WTC11 (cell line): ENCODE data around the gene TMEM86B. TPM values are rescaled to one million over a fixed set of nuclear protein-coding genes. Genes with fewer than 3 reads are reported as not detected.
A peak's percentile ranks its signal among the peaks of the same experiment; 100 is the strongest.

Experiments used
- ATAC-seq: fragments of 200-7000 bp; cut with Tn5 transposase; 2 replicates; pipeline ENCODE4 v1.10.0; 2021; ENCODE audit warnings: mild to moderate bottlenecking, moderate library complexity
- CTCF ChIA-PET: fragments of 300-600 bp; sonication (Branson Sonifier 250); formaldehyde crosslinking; loops from one replicate; lab custom pipeline; 2021; ENCODE audit warnings: antibody characterized with exemption; lab: Charles Lee
- POLR2A ChIA-PET: fragments of 350-600 bp; sonication (Branson Sonifier 250); formaldehyde crosslinking; loops from one replicate; lab custom pipeline; 2021; ENCODE audit warnings: antibody characterized with exemption; lab: Charles Lee
- DNase-seq: peaks from one replicate; pipeline ENCODE4 v3.0.0; 2021; ENCODE audit warnings: low spot score
- H3K27ac Mint-ChIP-seq: 2 replicates; pipeline ENCODE4 v1.8.0; 2021; ENCODE audit warnings: mixed read lengths
- H3K27me3 Mint-ChIP-seq: 2 replicates; pipeline ENCODE4 v1.8.0; 2021; ENCODE audit warnings: low read depth, mild to moderate bottlenecking, moderate library complexity, mixed read lengths
- H3K36me3 Mint-ChIP-seq: 2 replicates; pipeline ENCODE4 v1.8.0; 2021; ENCODE audit warnings: mixed read lengths
- H3K4me1 Mint-ChIP-seq: 2 replicates; pipeline ENCODE4 v1.8.0; 2022; ENCODE audit warnings: mixed read lengths
- H3K4me3 Mint-ChIP-seq: 2 replicates; pipeline ENCODE4 v1.8.0; 2021; ENCODE audit warnings: mild to moderate bottlenecking, moderate library complexity, mixed read lengths
- H3K9me3 Mint-ChIP-seq: 2 replicates; pipeline ENCODE4 v1.8.0; 2021; ENCODE audit warnings: mixed read lengths
- CBFB ChIP-seq: sonication (generic); formaldehyde crosslinking; IDR thresholded peaks from 2 replicates; pipeline ENCODE4 v1.8.1; 2022; ENCODE audit warnings: mild to moderate bottlenecking, low read depth, missing genetic modification reagents
- CREB1 ChIP-seq: sonication (generic); formaldehyde crosslinking; IDR thresholded peaks from 2 replicates; pipeline ENCODE4 v1.8.0; 2023; ENCODE audit warnings: mild to moderate bottlenecking, missing genetic modification reagents
- CREM ChIP-seq: sonication (generic); formaldehyde crosslinking; IDR thresholded peaks from 2 replicates; pipeline ENCODE4 v1.8.1; 2022; ENCODE audit warnings: mild to moderate bottlenecking, missing genetic modification reagents, moderate library complexity
- EMX1 ChIP-seq: fragments of 250-450 bp; sonication (Bioruptor Pico); IDR thresholded peaks from 2 replicates; pipeline ENCODE4 v1.8.0; 2021; ENCODE audit warnings: mild to moderate bottlenecking
- NFE2L1 ChIP-seq: sonication (generic); formaldehyde crosslinking; IDR thresholded peaks from 2 replicates; pipeline ENCODE4 v1.8.1; 2023; ENCODE audit warnings: missing genetic modification reagents
- NFYB ChIP-seq: sonication (generic); formaldehyde crosslinking; conservative IDR thresholded peaks from 2 replicates; pipeline ENCODE4 v1.8.0; 2022; ENCODE audit warnings: low read depth, missing genetic modification reagents
- NR3C1 ChIP-seq: sonication (generic); formaldehyde crosslinking; conservative IDR thresholded peaks from 2 replicates; pipeline ENCODE4 v1.8.1; 2023; ENCODE audit warnings: low read depth, mild to moderate bottlenecking, missing genetic modification reagents
- RELA ChIP-seq: sonication (generic); formaldehyde crosslinking; IDR thresholded peaks from 2 replicates; pipeline ENCODE4 v1.8.1; 2022; ENCODE audit warnings: missing genetic modification reagents, mild to moderate bottlenecking, borderline replicate concordance
- SMAD4 ChIP-seq: sonication (generic); formaldehyde crosslinking; IDR thresholded peaks from 2 replicates; pipeline ENCODE4 v1.8.0; 2022; ENCODE audit warnings: mild to moderate bottlenecking, missing genetic modification reagents
- TEAD4 ChIP-seq: sonication (generic); formaldehyde crosslinking; IDR thresholded peaks from 2 replicates; pipeline ENCODE4 v1.8.0; 2022; ENCODE audit warnings: mild to moderate bottlenecking, missing genetic modification reagents
- ZNF121 ChIP-seq: sonication (generic); formaldehyde crosslinking; IDR thresholded peaks from 2 replicates; pipeline ENCODE4 v1.8.0; 2023; ENCODE audit warnings: missing genetic modification reagents
- total RNA-seq: library from RNA; stranded (reverse); gene quantifications from 3 replicates; pipeline ENCODE4 v1.2.3, GENCODE V29; 2021
- TF ChIP-seq, protein P1 (sequence below): sonication (generic); formaldehyde crosslinking; IDR thresholded peaks from 2 replicates; pipeline ENCODE4 v1.8.0; 2023; ENCODE audit warnings: missing genetic modification reagents, mild to moderate bottlenecking, borderline replicate concordance
- TF ChIP-seq, protein P2 (sequence below): sonication (generic); formaldehyde crosslinking; IDR thresholded peaks from 2 replicates; pipeline ENCODE4 v1.8.1; 2022; ENCODE audit warnings: missing genetic modification reagents, borderline replicate concordance
- TF ChIP-seq, protein P3 (sequence below): sonication (generic); formaldehyde crosslinking; IDR thresholded peaks from 2 replicates; pipeline ENCODE4 v1.8.1; 2023; ENCODE audit warnings: mild to moderate bottlenecking, missing genetic modification reagents, moderate library complexity
- TF ChIP-seq, protein P4 (sequence below): sonication (generic); formaldehyde crosslinking; IDR thresholded peaks from 2 replicates; pipeline ENCODE4 v1.8.0; 2022; ENCODE audit warnings: mild to moderate bottlenecking, missing genetic modification reagents
- TF ChIP-seq, protein P5 (sequence below): fragments of 250-450 bp; sonication (Bioruptor Pico); IDR thresholded peaks from 2 replicates; pipeline ENCODE4 v1.9.0; 2021; ENCODE audit warnings: moderate library complexity, mild to moderate bottlenecking, inconsistent platforms, borderline replicate concordance
- TF ChIP-seq, protein P6 (sequence below): sonication (generic); formaldehyde crosslinking; IDR thresholded peaks from 2 replicates; pipeline ENCODE4 v1.8.0; 2022; ENCODE audit warnings: missing genetic modification reagents

TMEM86B gene
- total RNA-seq, 1 experiment from 2014 or later, result 4.2 TPM

DNA sequence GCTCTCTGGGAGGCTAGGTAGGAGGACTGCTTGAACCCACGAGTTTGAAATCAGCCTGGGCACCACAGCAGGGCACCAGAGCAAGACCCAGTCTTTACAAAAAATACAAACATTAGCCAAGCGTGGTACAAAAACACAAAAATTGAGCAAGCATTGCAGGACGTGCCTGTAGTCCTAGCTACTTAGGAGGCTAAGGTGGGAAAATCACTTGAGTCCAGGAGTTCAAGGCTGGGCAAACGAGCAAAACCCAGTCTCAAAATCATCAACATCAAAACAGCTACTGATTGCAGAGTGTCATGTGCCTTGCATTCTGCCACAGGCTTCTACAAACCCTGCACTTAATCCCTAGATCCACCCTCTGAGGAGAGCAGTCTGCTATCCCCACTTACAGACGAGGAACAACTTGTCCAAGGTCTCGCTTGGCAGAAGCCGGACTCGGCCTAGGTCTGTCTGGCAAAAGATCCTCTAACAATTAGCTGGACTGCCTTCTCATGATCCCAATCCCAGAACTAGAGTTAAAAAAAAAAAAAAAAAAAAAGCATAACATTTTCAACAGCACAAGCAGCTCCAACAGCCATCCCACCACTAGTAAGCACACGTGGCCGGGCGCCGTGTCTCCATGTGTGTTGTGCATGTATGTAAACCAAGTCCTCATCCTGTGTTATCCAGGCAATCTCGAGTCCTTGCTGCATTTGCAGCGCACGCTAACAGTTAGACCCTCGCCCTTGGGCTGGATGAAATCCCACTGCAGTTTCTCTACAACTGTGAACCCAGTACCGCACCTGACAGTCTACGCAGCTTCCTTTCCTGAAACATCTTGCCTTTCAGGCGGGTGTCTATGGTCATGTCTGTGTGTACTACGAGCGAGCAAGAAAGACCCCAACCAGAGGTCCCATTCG is 28.2 kb upstream of the TMEM86B start (continued):
- TF ChIP-seq, protein P1, sequence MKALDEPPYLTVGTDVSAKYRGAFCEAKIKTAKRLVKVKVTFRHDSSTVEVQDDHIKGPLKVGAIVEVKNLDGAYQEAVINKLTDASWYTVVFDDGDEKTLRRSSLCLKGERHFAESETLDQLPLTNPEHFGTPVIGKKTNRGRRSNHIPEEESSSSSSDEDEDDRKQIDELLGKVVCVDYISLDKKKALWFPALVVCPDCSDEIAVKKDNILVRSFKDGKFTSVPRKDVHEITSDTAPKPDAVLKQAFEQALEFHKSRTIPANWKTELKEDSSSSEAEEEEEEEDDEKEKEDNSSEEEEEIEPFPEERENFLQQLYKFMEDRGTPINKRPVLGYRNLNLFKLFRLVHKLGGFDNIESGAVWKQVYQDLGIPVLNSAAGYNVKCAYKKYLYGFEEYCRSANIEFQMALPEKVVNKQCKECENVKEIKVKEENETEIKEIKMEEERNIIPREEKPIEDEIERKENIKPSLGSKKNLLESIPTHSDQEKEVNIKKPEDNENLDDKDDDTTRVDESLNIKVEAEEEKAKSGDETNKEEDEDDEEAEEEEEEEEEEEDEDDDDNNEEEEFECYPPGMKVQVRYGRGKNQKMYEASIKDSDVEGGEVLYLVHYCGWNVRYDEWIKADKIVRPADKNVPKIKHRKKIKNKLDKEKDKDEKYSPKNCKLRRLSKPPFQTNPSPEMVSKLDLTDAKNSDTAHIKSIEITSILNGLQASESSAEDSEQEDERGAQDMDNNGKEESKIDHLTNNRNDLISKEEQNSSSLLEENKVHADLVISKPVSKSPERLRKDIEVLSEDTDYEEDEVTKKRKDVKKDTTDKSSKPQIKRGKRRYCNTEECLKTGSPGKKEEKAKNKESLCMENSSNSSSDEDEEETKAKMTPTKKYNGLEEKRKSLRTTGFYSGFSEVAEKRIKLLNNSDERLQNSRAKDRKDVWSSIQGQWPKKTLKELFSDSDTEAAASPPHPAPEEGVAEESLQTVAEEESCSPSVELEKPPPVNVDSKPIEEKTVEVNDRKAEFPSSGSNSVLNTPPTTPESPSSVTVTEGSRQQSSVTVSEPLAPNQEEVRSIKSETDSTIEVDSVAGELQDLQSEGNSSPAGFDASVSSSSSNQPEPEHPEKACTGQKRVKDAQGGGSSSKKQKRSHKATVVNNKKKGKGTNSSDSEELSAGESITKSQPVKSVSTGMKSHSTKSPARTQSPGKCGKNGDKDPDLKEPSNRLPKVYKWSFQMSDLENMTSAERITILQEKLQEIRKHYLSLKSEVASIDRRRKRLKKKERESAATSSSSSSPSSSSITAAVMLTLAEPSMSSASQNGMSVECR (CRISPR knock-in tag), result no peak
- TF ChIP-seq TEAD4 (CRISPR knock-in tag), result no peak
- no peak for TF ChIP-seq NFYB (CRISPR knock-in tag)
- no peak for TF ChIP-seq RELA (CRISPR knock-in tag)
- no peak for TF ChIP-seq NR3C1 (CRISPR knock-in tag)
- TF ChIP-seq EMX1 (CRISPR knock-in tag), result no peak
- no peak for TF ChIP-seq NFE2L1 (CRISPR knock-in tag)
- TF ChIP-seq, protein P2, sequence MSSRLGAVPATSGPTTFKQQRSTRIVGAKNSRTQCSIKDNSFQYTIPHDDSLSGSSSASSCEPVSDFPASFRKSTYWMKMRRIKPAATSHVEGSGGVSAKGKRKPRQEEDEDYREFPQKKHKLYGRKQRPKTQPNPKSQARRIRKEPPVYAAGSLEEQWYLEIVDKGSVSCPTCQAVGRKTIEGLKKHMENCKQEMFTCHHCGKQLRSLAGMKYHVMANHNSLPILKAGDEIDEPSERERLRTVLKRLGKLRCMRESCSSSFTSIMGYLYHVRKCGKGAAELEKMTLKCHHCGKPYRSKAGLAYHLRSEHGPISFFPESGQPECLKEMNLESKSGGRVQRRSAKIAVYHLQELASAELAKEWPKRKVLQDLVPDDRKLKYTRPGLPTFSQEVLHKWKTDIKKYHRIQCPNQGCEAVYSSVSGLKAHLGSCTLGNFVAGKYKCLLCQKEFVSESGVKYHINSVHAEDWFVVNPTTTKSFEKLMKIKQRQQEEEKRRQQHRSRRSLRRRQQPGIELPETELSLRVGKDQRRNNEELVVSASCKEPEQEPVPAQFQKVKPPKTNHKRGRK (CRISPR knock-in tag), result no peak
- TF ChIP-seq CREB1 (CRISPR knock-in tag), result no peak
- TF ChIP-seq, all 79 proteins: peak for 0

DNA sequence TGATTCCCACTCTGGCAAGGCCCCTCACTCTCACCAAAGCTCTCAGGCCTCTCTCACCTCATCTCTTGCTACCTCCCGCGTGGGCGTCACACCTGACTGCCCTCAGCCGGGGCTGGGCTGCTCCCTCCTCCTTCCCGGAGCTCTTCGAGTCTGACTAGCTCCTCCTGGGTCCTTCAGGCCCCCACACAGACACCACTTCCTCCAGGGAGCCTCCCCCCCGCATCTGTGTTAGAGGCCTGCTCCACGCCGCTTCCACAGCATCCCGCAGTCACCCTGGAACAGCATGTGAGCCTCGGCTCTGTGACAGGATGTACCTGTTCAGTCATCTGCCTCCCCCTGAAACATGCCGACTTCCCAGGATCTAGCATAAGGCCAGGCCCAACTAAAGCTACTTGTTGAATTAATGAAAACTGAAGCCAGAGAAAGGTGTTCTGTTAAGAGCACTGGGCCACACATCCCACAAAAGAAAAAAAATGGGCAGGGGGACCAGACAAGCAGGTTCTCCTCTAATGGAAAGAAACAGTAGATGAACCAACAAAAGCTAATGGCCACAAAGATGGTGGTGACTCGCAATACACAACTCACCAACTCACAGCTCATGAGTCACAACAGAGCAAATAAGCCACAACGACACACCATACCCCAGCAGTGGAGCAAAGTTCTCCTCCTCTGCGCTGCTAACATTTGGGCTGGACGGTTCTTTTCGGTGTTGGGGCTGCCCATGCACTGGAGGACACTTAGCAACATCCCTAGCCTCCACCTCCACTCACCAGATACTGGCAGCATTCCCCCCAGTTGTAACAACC is 27.3 kb upstream of the TMEM86B start:
- Mint-ChIP-seq H3K27ac (peak overlapping the region; percentile 78), H3K27me3 (no peaks in the 10 kb centered on the region), H3K9me3 (no peaks in the 10 kb centered on the region), H3K4me1 (peaks cover 52% of the 10 kb centered on the region), H3K36me3 (no peaks in the 10 kb centered on the region), H3K4me3 (peak overlapping the region; percentile 95)
- DNase-seq, result no peak
- CTCF ChIA-PET, result interaction anchor here (1.0 to 2.8 kb wide), 4 partner anchors 24 to 166 kb away, joined by 3 to 9 read pairs (median 6); partner anchors contain the start of genes HSPBP1 and TMEM238
- POLR2A ChIA-PET, result interaction anchor here (1.2 kb wide), 1 partner anchor 84 kb away, joined by 4 read pairs; the partner anchor contains the start of gene KMT5C
- no peak for ATAC-seq
- TF ChIP-seq CBFB (CRISPR knock-in tag) (no peak), CREM (CRISPR knock-in tag) (no peak), ZNF121 (CRISPR knock-in tag) (no peak), SMAD4 (CRISPR knock-in tag) (no peak)
- TF ChIP-seq, protein P3, sequence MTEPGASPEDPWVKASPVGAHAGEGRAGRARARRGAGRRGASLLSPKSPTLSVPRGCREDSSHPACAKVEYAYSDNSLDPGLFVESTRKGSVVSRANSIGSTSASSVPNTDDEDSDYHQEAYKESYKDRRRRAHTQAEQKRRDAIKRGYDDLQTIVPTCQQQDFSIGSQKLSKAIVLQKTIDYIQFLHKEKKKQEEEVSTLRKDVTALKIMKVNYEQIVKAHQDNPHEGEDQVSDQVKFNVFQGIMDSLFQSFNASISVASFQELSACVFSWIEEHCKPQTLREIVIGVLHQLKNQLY (CRISPR knock-in tag), result no peak
- TF ChIP-seq, protein P4, sequence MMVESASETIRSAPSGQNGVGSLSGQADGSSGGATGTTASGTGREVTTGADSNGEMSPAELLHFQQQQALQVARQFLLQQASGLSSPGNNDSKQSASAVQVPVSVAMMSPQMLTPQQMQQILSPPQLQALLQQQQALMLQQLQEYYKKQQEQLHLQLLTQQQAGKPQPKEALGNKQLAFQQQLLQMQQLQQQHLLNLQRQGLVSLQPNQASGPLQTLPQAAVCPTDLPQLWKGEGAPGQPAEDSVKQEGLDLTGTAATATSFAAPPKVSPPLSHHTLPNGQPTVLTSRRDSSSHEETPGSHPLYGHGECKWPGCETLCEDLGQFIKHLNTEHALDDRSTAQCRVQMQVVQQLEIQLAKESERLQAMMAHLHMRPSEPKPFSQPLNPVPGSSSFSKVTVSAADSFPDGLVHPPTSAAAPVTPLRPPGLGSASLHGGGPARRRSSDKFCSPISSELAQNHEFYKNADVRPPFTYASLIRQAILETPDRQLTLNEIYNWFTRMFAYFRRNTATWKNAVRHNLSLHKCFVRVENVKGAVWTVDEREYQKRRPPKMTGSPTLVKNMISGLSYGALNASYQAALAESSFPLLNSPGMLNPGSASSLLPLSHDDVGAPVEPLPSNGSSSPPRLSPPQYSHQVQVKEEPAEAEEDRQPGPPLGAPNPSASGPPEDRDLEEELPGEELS (CRISPR knock-in tag), result no peak
- TF ChIP-seq, protein P5, sequence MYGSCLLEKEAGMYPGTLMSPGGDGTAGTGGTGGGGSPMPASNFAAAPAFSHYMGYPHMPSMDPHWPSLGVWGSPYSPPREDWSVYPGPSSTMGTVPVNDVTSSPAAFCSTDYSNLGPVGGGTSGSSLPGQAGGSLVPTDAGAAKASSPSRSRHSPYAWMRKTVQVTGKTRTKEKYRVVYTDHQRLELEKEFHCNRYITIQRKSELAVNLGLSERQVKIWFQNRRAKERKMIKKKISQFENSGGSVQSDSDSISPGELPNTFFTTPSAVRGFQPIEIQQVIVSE (CRISPR knock-in tag), result no peak
- TF ChIP-seq, protein P6, sequence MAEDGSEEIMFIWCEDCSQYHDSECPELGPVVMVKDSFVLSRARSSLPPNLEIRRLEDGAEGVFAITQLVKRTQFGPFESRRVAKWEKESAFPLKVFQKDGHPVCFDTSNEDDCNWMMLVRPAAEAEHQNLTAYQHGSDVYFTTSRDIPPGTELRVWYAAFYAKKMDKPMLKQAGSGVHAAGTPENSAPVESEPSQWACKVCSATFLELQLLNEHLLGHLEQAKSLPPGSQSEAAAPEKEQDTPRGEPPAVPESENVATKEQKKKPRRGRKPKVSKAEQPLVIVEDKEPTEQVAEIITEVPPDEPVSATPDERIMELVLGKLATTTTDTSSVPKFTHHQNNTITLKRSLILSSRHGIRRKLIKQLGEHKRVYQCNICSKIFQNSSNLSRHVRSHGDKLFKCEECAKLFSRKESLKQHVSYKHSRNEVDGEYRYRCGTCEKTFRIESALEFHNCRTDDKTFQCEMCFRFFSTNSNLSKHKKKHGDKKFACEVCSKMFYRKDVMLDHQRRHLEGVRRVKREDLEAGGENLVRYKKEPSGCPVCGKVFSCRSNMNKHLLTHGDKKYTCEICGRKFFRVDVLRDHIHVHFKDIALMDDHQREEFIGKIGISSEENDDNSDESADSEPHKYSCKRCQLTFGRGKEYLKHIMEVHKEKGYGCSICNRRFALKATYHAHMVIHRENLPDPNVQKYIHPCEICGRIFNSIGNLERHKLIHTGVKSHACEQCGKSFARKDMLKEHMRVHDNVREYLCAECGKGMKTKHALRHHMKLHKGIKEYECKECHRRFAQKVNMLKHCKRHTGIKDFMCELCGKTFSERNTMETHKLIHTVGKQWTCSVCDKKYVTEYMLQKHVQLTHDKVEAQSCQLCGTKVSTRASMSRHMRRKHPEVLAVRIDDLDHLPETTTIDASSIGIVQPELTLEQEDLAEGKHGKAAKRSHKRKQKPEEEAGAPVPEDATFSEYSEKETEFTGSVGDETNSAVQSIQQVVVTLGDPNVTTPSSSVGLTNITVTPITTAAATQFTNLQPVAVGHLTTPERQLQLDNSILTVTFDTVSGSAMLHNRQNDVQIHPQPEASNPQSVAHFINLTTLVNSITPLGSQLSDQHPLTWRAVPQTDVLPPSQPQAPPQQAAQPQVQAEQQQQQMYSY, result no peak
